NCI-H460 (cell line): ENCODE data around the gene PKP1. TPM values are rescaled to one million over a fixed set of nuclear protein-coding genes. Genes with fewer than 3 reads are reported as not detected.
"Not testable (repeated sequence)": the region's sequence is repeated elsewhere in the genome, so short reads cannot be mapped to it uniquely, and the experiment has no call there.

Experiments
- DNase-seq: peaks from one replicate; pipeline ENCODE4 v3.0.0-alpha.2; 2016; ENCODE audit warnings: low read depth; ENCODE audit errors: extremely low read depth
- polyA plus RNA-seq: library from polyadenylated mRNA; depleted of rRNA; stranded (reverse); fragments of >200 nt; gene quantifications from 2 replicates; pipeline ENCODE4 v1.2.3, GENCODE V29; 2014; cell fraction: nucleus; rRNA removed
- total RNA-seq: library from RNA; depleted of rRNA; stranded (reverse); fragments of >200 nt; shearing (Covaris generic); gene quantifications from 2 replicates; pipeline ENCODE4 v1.2.3, GENCODE V29; 2014; rRNA removed

The PKP1 gene
- 0.03 and 0.07 TPM in 2 replicates for total RNA-seq
- 0.04 TPM in 1 of 2 replicates, not detected in the other for polyA plus RNA-seq

- DNase-seq = no peak
These were observed at the start of gene PKP1 for GRCh38 chr1:201282931-201283829. Gene PKP1, plus strand, starts transcription at chr1:201283506. Its CDS starts 197 bp downstream, at chr1:201283703.

- not testable (repeated sequence) for DNase-seq
These were observed 43.7 kb upstream of the PKP1 start for GRCh38 chr1:201239646-201240045.

- no peak for DNase-seq
These were observed 43.1 kb upstream of the PKP1 start for GRCh38 chr1:201240171-201240570.

- DNase-seq = no peak
These were observed 41.6 kb upstream of the PKP1 start for GRCh38 chr1:201241736-201242135.

GRCh38 chr1:201245082-201245481 is 38.2 kb upstream of the PKP1 start:
- no peak for DNase-seq

- no peak for DNase-seq
These were observed 34.4 kb upstream of the PKP1 start for GRCh38 chr1:201248721-201249559.

GRCh38 chr1:201250326-201251011 is 32.8 kb upstream of the PKP1 start:
- no peak for DNase-seq

GRCh38 chr1:201251411-201251810 is 31.9 kb upstream of the PKP1 start:
- no peak for DNase-seq

- no peak for DNase-seq
These were observed 31.4 kb upstream of the PKP1 start for GRCh38 chr1:201251851-201252430.

- DNase-seq = no peak
These were observed 30.3 kb upstream of the PKP1 start for GRCh38 chr1:201252944-201253371.

GRCh38 chr1:201253411-201253810 is 29.9 kb upstream of the PKP1 start:
- DNase-seq = no peak

GRCh38 chr1:201253906-201254624 is 29.2 kb upstream of the PKP1 start:
- DNase-seq = no peak

- peak; percentile 51 for DNase-seq
These were observed 28.5 kb upstream of the PKP1 start for GRCh38 chr1:201254625-201255478.

GRCh38 chr1:201255479-201256362 is 27.6 kb upstream of the PKP1 start:
- DNase-seq = no peak

GRCh38 chr1:201258132-201258531 is 25.2 kb upstream of the PKP1 start:
- DNase-seq = not testable (repeated sequence)

GRCh38 chr1:201258763-201259230 is 24.5 kb upstream of the PKP1 start:
- DNase-seq = no peak

- peak; percentile 43 for DNase-seq
These were observed 23.6 kb upstream of the PKP1 start for GRCh38 chr1:201259476-201260235.
